HepG2 (cell line): Measurements from ENCODE around the gene CCDC201. TPM values are rescaled to one million over a fixed set of nuclear protein-coding genes. Genes with fewer than 3 reads are reported as not detected.

ENCODE experiments used
- EED ChIP-seq: sonication (generic); formaldehyde crosslinking; IDR thresholded peaks from 2 replicates; pipeline ENCODE4 v1.5.0; 2020; ENCODE audit warnings: mild to moderate bottlenecking, missing genetic modification reagents
- ELF4 ChIP-seq: sonication (generic); formaldehyde crosslinking; IDR thresholded peaks from 2 replicates; pipeline ENCODE4 v1.5.0; 2020; ENCODE audit warnings: missing genetic modification reagents, mild to moderate bottlenecking, moderate library complexity, borderline replicate concordance
- HNRNPUL1 ChIP-seq: fragments of 200-400 bp; formaldehyde crosslinking; IDR thresholded peaks from 2 replicates; pipeline ENCODE4 v1.6.1; 2017; ENCODE audit warnings: low read depth, mild to moderate bottlenecking, low read length, moderate library complexity
- MBD4 ChIP-seq: IDR thresholded peaks from 2 replicates; pipeline ENCODE4 v1.6.1; 2012; ENCODE audit warnings: low read length, inconsistent platforms, borderline replicate concordance
- MIER2 ChIP-seq: IDR thresholded peaks from 2 replicates; pipeline ENCODE4 v1.6.1; 2016; ENCODE audit warnings: missing biosample characterization, missing genetic modification reagents
- ZBTB42 ChIP-seq: sonication (generic); formaldehyde crosslinking; IDR thresholded peaks from 2 replicates; pipeline ENCODE4 v1.5.0; 2020; ENCODE audit warnings: mild to moderate bottlenecking, missing genetic modification reagents
- ZFP41 ChIP-seq: sonication (generic); formaldehyde crosslinking; IDR thresholded peaks from 2 replicates; pipeline ENCODE4 v1.4.0; 2020; ENCODE audit warnings: mild to moderate bottlenecking, missing genetic modification reagents, borderline replicate concordance
- ZNF709 ChIP-seq: sonication (generic); formaldehyde crosslinking; IDR thresholded peaks from 2 replicates; pipeline ENCODE4 v1.5.0; 2020; ENCODE audit warnings: mild to moderate bottlenecking, missing genetic modification reagents
- polyA plus RNA-seq, 8 experiments: library from polyadenylated mRNA; depleted of rRNA in 3 of 8; stranded (reverse) in 7 of 8; unstranded in 1 of 8; fragments of >200 nt; fragmentation: Illumina TruSeq in 4 of 8; extraction: Trizol in 4 of 8; gene quantifications; 2 replicates each; pipeline versions ENCODE4 v1.2.1 to v1.2.3, GENCODE V29; 2011 to 2016; ENCODE audit warnings: low read depth in 4 of 8, missing spikeins in 1 of 8, mixed read lengths in 1 of 8; ENCODE audit not compliant: insufficient read depth in 1 of 8
- total RNA-seq, 5 experiments: library from RNA; depleted of rRNA; stranded (reverse); fragments of >200 nt; fragmentation: Illumina TruSeq; extraction: Trizol; gene quantifications; 2 replicates each; pipeline ENCODE4 v1.2.3, GENCODE V29; 2016; ENCODE audit warnings: low read depth in 1 of 5
- TF ChIP-seq, protein P1 (sequence below): sonication (generic); formaldehyde crosslinking; IDR thresholded peaks from 2 replicates; pipeline ENCODE4 v1.4.0; 2020; ENCODE audit warnings: missing genetic modification reagents
- TF ChIP-seq, protein P2 (sequence below): sonication (generic); formaldehyde crosslinking; IDR thresholded peaks from 2 replicates; pipeline ENCODE4 v1.5.1; 2020; ENCODE audit warnings: mild to moderate bottlenecking, missing genetic modification reagents, borderline replicate concordance
- TF ChIP-seq, protein P3 (sequence below), 2 experiments: fragments of 450-650 bp in 1 of 2; sonication (generic) in 1 of 2; formaldehyde crosslinking in 1 of 2; IDR thresholded peaks; 2 replicates each; pipeline versions ENCODE4 v1.6.1 to v1.8.0; 2016 to 2022; ENCODE audit warnings: antibody characterized with exemption in 1 of 2, mild to moderate bottlenecking in 1 of 2, missing genetic modification reagents in 1 of 2
- TF ChIP-seq, protein P4 (sequence below): sonication (generic); formaldehyde crosslinking; IDR thresholded peaks from 2 replicates; pipeline ENCODE4 v1.4.0; 2020; ENCODE audit warnings: mild to moderate bottlenecking, missing genetic modification reagents

CCDC201 gene
- total and polyA plus RNA-seq, 2 of the 13 experiments (the other 11 are each of a cell fraction or from before 2014, with no cell fraction given), result 0.92 TPM; not detected in 1

DNA sequence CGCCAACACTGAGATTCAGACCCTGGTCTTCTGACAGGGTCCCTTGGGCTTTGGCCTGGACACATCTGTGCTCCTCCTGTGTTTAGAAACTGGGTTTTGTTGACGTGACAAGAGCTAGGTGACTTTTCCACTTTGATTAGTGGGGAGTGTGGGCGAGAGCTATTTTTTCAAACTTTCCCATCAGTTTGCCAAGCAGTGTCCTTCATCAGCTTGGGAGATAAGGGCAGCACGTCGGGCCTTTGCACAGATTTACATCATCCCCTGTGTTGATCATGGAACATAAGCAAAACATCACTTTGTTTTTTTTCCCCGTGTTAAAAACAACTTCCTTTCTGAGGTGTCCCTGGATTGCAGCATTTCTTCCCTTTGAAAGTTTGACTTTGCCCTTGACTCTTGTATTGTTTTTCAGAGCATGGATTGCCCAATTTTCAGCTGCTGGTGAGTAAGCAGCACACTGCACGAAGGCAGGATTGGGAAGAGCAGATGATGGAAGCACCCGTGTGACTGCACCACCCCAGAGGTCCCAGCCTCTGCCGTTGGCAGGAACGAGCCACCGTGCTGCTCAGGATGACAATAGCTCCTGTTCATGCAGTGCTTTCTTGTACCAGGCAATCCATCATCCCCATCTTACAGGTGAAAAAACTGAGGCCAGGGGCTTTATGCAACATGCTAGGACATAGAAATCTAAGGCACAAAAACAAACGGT, 9.0 kb upstream of the CCDC201 start (continued):
- TF ChIP-seq, protein P1, sequence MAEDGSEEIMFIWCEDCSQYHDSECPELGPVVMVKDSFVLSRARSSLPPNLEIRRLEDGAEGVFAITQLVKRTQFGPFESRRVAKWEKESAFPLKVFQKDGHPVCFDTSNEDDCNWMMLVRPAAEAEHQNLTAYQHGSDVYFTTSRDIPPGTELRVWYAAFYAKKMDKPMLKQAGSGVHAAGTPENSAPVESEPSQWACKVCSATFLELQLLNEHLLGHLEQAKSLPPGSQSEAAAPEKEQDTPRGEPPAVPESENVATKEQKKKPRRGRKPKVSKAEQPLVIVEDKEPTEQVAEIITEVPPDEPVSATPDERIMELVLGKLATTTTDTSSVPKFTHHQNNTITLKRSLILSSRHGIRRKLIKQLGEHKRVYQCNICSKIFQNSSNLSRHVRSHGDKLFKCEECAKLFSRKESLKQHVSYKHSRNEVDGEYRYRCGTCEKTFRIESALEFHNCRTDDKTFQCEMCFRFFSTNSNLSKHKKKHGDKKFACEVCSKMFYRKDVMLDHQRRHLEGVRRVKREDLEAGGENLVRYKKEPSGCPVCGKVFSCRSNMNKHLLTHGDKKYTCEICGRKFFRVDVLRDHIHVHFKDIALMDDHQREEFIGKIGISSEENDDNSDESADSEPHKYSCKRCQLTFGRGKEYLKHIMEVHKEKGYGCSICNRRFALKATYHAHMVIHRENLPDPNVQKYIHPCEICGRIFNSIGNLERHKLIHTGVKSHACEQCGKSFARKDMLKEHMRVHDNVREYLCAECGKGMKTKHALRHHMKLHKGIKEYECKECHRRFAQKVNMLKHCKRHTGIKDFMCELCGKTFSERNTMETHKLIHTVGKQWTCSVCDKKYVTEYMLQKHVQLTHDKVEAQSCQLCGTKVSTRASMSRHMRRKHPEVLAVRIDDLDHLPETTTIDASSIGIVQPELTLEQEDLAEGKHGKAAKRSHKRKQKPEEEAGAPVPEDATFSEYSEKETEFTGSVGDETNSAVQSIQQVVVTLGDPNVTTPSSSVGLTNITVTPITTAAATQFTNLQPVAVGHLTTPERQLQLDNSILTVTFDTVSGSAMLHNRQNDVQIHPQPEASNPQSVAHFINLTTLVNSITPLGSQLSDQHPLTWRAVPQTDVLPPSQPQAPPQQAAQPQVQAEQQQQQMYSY (CRISPR knock-in tag), result no peak
- peak; percentile 80 for TF ChIP-seq ZNF709 (CRISPR knock-in tag)
- TF ChIP-seq, protein P2, sequence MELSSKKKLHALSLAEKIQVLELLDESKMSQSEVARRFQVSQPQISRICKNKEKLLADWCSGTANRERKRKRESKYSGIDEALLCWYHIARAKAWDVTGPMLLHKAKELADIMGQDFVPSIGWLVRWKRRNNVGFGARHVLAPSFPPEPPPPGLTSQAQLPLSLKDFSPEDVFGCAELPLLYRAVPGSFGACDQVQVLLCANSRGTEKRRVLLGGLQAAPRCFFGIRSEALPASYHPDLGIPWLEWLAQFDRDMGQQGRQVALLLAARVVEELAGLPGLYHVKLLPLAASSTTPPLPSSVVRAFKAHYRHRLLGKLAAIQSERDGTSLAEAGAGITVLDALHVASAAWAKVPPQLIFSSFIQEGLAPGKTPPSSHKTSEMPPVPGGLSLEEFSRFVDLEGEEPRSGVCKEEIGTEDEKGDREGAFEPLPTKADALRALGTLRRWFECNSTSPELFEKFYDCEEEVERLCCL (CRISPR knock-in tag), result peak; percentile 75; the same call in 1 of the 2 replicates
- TF ChIP-seq ELF4, result no peak; the same call in 1 of the 2 replicates
- TF ChIP-seq MIER2, result 0 out of 2 replicates have a peak, but pooled peaks have one; percentile 63
- no peak for TF ChIP-seq HNRNPUL1
- TF ChIP-seq, protein P3, sequence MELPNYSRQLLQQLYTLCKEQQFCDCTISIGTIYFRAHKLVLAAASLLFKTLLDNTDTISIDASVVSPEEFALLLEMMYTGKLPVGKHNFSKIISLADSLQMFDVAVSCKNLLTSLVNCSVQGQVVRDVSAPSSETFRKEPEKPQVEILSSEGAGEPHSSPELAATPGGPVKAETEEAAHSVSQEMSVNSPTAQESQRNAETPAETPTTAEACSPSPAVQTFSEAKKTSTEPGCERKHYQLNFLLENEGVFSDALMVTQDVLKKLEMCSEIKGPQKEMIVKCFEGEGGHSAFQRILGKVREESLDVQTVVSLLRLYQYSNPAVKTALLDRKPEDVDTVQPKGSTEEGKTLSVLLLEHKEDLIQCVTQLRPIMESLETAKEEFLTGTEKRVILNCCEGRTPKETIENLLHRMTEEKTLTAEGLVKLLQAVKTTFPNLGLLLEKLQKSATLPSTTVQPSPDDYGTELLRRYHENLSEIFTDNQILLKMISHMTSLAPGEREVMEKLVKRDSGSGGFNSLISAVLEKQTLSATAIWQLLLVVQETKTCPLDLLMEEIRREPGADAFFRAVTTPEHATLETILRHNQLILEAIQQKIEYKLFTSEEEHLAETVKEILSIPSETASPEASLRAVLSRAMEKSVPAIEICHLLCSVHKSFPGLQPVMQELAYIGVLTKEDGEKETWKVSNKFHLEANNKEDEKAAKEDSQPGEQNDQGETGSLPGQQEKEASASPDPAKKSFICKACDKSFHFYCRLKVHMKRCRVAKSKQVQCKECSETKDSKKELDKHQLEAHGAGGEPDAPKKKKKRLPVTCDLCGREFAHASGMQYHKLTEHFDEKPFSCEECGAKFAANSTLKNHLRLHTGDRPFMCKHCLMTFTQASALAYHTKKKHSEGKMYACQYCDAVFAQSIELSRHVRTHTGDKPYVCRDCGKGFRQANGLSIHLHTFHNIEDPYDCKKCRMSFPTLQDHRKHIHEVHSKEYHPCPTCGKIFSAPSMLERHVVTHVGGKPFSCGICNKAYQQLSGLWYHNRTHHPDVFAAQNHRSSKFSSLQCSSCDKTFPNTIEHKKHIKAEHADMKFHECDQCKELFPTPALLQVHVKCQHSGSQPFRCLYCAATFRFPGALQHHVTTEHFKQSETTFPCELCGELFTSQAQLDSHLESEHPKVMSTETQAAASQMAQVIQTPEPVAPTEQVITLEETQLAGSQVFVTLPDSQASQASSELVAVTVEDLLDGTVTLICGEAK (IDR thresholded peaks at IDR 0.05), result no peak
- TF ChIP-seq, protein P3 (CRISPR knock-in tag; IDR thresholded peaks at IDR 0.05), result peak; percentile 77; the same call in 1 of the 2 replicates
- TF ChIP-seq MBD4, result no peak
- TF ChIP-seq, protein P4, sequence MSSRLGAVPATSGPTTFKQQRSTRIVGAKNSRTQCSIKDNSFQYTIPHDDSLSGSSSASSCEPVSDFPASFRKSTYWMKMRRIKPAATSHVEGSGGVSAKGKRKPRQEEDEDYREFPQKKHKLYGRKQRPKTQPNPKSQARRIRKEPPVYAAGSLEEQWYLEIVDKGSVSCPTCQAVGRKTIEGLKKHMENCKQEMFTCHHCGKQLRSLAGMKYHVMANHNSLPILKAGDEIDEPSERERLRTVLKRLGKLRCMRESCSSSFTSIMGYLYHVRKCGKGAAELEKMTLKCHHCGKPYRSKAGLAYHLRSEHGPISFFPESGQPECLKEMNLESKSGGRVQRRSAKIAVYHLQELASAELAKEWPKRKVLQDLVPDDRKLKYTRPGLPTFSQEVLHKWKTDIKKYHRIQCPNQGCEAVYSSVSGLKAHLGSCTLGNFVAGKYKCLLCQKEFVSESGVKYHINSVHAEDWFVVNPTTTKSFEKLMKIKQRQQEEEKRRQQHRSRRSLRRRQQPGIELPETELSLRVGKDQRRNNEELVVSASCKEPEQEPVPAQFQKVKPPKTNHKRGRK (CRISPR knock-in tag), result peak; percentile 25; the same call in 1 of the 2 replicates
- TF ChIP-seq ZFP41 (CRISPR knock-in tag), result no peak
- TF ChIP-seq EED (CRISPR knock-in tag), result no peak
- TF ChIP-seq ZBTB42, result no peak
